Fibroblast of villous mesenchyme (primary cell): ENCODE results near the gene ZC3H7B. TPM values are rescaled to one million over a fixed set of nuclear protein-coding genes. Genes with fewer than 3 reads are reported as not detected.

Experiments
- DNase-seq: peaks from one replicate; pipeline ENCODE4 v3.0.0-alpha.2; 2010; ENCODE audit warnings: low read depth
- H3K4me3 ChIP-seq: 2 replicates; pipeline ENCODE4 v1.5.1; 2011; ENCODE audit warnings: low read depth, mild to moderate bottlenecking, low read length
- CTCF ChIP-seq: IDR thresholded peaks from 2 replicates; pipeline ENCODE4 v1.5.1; 2012; ENCODE audit warnings: low read depth, mild to moderate bottlenecking, low read length; ENCODE audit not compliant: insufficient read depth
- total RNA-seq: library from RNA; depleted of rRNA; stranded (reverse); fragments of >200 nt; gene quantifications from 2 replicates; pipeline ENCODE4 v1.2.3, GENCODE V29; 2012

The ZC3H7B gene
- total RNA-seq, 1 donor = 80.3 TPM

GRCh38 chr22:41308544-41308947, 7.2 kb downstream of the ZC3H7B start:
- DNase-seq = peak; percentile 48
- no peak overlapping the region for H3K4me3 ChIP-seq
- no peak for TF ChIP-seq CTCF

- H3K4me3 ChIP-seq = no peak overlapping the region
- no peak for TF ChIP-seq CTCF
- no peak for DNase-seq
Observed at GRCh38 chr22:41310336-41310735, 9.0 kb downstream of the ZC3H7B start.

- DNase-seq = no peak
- H3K4me3 ChIP-seq = no peak overlapping the region
- no peak for TF ChIP-seq CTCF
Observed at GRCh38 chr22:41311487-41311886, 10.2 kb downstream of the ZC3H7B start.

GRCh38 chr22:41314821-41315220, 13.5 kb downstream of the ZC3H7B start:
- no peak overlapping the region for H3K4me3 ChIP-seq
- DNase-seq = no peak
- TF ChIP-seq CTCF = no peak

- no peak overlapping the region for H3K4me3 ChIP-seq
- DNase-seq = no peak
Observed at GRCh38 chr22:41315586-41315985, 14.3 kb downstream of the ZC3H7B start.

GRCh38 chr22:41320416-41321240, 19.3 kb downstream of the ZC3H7B start:
- no peak overlapping the region for H3K4me3 ChIP-seq
- no peak for TF ChIP-seq CTCF
- DNase-seq = no peak

More at GRCh38 chr22:41315586-41315985, 14.3 kb downstream of the ZC3H7B start:
- TF ChIP-seq CTCF = no peak
